ENCODE data around the gene CRYZL1.

GRCh38 chr21:33539616-33540015 is 101.9 kb downstream of the CRYZL1 start:
- TF ChIP-seq CTCF (IDR thresholded peaks at IDR 0.05): no peak
- no peak for TF ChIP-seq POLR2A (IDR thresholded peaks at IDR 0.05)
